ENCODE results near the gene FZD10. TPM values are rescaled to one million over a fixed set of nuclear protein-coding genes. Genes with fewer than 3 reads are reported as not detected.

FZD10 gene
- total RNA-seq, result not detected in 2 replicates

- intact Hi-C loops (cut with micrococcal nuclease), result no loop called here
These were observed at the start of gene FZD10 for GRCh38 chr12:130162267-130162666. FZD10 (plus strand) TSS chr12:130162464; CDS start chr12:130162943, 479 bp downstream.

DNA sequence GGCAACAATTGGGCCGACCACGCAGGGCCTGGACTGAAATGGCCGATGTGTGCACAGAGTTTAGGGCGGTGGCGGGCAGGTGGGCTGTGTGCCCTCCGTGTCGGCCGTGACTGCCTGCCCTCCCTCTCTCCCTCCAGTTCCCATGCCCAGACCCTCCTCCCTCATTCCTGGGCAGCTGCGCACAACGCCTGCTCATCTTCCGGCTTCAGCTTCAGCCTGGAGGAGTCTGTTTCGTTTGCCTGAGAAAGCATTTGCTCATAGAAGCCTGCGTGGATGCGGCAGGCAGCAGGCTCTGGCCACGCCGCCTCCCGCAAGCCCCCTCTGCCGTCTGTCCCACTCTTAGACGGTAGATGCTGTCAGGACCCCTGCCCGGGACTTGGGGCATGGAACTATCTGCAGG is 47.3 kb upstream of the FZD10 start:
- intact Hi-C loops (cut with micrococcal nuclease), result no loop called here

- intact Hi-C loops (cut with micrococcal nuclease), result no loop called here
These were observed 46.6 kb upstream of the FZD10 start for GRCh38 chr12:130115646-130116045.

DNA sequence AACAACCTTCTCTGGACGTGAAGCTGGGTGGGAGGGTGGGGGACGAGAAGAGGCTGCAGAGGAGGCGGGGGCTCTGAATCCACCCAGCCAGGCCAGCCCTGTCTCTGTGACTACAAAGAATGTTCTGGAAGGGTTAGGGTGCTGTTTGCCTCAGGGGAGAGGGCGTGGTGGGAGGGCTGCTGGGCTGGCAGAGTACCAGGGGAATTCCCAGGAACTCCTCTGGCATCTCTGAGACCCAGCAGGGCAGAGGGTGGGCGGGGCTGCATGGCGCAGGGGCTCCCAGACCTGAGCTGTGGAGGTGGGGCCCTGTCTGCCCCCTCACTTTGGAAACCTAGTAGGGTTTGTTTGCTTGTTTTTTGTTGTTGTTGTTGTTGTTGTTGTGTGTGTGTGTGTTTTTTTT is 45.5 kb upstream of the FZD10 start:
- intact Hi-C loops (cut with micrococcal nuclease), result no loop called here

DNA sequence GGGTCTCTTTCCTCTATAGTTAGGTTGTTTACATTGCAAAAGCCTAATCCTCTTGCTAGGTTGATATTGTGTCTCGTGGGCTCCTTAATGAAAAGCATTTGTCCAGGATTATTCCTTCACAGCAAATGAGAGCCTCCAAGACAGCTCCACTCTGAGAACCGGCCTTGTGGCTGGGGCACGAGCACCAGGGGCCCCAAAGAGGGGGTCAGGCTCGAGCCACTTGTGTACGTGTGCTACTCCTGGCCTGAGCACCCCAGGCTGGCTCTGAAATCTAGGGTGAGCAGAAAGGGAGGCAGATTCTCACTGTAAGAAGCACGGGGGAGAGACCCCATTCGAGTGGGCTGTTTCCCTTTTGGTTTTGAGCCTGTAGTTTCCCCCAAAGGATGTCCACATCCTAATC is 45.0 kb upstream of the FZD10 start:
- intact Hi-C loops (cut with micrococcal nuclease), result no loop called here

DNA sequence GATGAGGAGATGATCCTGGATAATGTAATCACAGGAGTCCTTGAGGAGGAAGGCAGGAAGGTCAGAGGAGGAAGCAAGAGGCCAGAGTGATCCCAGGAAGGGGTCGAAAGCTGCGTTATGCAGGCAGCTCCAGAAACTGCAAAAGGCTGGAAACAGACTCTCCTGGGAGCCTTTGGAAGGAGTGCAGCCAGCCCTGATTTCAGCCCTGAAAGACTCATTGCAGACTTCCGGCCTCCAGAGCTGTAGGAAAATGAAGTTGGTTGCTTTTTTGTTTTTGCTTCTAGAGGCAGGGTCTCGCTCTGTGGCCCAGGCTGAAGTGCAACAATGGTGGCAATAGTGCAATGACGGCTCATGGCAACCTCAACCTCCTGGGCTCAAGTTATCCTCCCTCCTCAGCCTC is 44.6 kb upstream of the FZD10 start:
- intact Hi-C loops (cut with micrococcal nuclease), result no loop called here

DNA sequence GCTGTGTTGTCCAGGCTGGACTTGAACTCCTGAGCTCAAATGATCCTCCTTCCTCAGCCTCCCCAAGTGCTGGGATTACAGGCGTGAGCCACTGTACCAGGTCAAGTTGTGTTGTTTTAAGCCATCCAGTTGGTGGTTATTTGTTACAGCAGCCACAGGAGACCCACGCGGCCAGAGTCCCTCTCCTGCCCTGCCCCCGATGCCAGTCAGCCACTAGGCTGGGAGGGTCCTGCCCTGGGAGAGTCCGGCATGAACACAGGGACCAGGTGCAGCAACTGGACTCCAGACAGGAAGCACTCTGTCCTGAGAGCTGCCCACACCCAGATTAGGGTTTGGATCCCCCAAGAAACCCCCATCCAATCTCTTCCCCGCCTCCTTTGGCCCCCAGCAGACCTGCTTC is 44.1 kb upstream of the FZD10 start:
- intact Hi-C loops (cut with micrococcal nuclease), result no loop called here

DNA sequence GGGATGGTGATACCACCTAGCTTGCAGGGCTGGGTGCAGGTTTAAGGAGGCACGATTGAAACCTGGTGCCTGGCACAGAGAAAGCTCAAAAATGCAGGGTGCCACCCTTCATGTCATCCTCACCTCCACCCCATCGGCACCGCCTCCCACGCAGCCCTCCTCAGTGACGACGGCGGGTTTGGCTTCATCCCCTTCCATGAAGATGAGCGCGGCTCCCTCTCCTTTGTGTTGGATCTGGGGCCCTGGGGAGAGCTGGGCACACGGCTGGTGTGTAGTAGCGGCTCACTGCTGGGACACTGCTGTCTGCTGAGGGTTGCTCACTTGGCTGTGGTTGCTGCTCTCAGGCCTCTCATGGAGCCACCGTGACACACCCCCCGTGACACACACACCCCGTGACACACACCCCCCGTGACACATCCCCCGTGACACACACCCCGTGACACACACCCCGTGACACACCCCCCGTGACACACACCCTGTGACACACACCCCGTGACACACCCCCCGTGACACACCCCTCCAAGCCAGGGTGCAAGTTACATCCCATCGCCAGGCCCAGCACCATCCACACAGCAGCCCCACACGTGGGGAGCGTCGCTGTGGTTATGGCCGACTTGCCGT is 42.9 kb upstream of the FZD10 start:
- intact Hi-C loops (cut with micrococcal nuclease), result no loop called here

- intact Hi-C loops (cut with micrococcal nuclease), result no loop called here
These were observed 42.1 kb upstream of the FZD10 start for GRCh38 chr12:130120012-130120805.

- intact Hi-C loops (cut with micrococcal nuclease), result no loop called here
These were observed 40.9 kb upstream of the FZD10 start for GRCh38 chr12:130121226-130122000.

DNA sequence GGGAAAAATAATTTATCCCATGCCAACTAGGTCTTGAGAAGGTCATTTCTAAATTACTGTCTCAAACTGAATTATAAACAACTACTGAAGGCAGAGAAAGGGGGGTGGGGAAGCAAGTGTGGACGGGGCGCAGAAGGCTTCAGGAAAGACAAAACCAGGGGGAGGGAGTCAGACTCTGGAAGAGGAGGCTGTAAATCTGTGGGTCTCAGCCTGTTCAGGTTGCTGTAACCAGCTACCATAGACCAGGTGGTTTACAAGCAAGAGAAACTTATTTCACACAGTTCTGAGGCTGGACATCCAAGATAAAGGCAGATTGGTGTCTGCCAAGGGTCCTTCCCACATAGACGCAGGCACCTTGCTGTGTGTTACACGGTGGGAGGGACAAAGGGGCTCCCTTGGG is 39.9 kb upstream of the FZD10 start:
- intact Hi-C loops (cut with micrococcal nuclease), result no loop called here

- intact Hi-C loops (cut with micrococcal nuclease), result no loop called here
These were observed 38.2 kb upstream of the FZD10 start for GRCh38 chr12:130124106-130124505.

GRCh38 chr12:130124605-130125244 is 37.5 kb upstream of the FZD10 start:
- intact Hi-C loops (cut with micrococcal nuclease), result no loop called here

DNA sequence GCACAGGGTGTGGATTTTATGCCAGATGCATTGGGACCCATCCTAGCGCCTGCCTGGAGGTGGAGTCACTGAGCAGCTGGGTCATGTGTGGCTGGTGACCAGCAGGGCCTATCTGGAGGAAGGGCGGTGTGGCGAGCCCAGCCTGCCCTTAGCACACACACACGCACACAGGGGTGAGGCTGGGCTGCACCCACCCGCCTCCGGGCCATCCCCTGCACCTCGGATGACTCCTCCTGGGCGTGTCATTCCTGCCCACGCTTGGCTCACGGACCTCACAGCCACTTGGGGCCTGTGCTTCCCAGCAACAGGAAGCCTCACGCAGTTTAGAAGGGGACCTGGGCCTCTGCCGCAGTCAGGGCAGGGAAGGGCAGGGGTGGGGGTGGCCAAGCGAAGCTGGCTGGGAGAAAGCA is 36.2 kb upstream of the FZD10 start:
- intact Hi-C loops (cut with micrococcal nuclease), result no loop called here

- intact Hi-C loops (cut with micrococcal nuclease), result no loop called here
These were observed 34.7 kb upstream of the FZD10 start for GRCh38 chr12:130127532-130127911.

DNA sequence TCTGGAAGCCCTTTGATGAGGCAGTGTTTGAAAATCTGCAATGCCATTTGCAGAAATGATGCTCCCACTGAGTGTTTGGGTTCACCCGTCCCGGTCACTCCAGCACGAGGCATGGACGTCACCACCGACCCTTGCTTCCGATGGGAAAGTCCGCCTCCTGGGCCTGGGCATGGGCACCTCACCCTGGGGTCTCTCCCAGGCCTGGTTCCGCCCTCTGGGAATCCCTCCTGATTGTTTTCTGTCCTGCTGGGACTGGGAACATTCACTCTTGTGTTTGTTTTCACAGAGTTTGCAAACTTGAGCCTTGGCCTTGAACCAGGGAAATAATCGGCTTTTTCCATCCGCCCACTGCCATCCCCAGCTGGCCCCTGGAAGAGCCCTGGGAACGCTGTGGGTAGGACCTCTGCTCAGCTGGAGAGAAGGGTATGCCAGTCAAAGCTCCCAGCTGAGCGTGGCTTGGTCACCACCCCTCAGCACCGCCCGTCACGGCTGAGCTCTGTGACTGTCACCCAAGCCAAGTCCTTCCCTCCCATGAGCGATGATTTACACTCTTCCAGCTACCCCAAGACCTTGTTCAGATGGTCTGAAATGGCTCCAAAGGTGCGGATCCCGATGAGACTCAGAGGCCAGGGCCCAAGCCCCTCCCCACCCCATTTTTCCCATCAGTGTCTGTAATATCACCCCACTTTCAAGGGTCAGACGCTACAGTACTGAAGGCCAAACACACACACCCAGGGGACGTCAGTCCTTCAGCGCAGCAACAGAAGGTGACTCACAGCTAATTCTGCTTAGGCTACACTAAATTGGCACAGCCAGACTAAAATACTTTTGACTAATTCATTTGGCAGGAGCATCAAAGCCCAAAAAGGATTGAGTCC is 34.1 kb upstream of the FZD10 start:
- intact Hi-C loops (cut with micrococcal nuclease), result no loop called here

DNA sequence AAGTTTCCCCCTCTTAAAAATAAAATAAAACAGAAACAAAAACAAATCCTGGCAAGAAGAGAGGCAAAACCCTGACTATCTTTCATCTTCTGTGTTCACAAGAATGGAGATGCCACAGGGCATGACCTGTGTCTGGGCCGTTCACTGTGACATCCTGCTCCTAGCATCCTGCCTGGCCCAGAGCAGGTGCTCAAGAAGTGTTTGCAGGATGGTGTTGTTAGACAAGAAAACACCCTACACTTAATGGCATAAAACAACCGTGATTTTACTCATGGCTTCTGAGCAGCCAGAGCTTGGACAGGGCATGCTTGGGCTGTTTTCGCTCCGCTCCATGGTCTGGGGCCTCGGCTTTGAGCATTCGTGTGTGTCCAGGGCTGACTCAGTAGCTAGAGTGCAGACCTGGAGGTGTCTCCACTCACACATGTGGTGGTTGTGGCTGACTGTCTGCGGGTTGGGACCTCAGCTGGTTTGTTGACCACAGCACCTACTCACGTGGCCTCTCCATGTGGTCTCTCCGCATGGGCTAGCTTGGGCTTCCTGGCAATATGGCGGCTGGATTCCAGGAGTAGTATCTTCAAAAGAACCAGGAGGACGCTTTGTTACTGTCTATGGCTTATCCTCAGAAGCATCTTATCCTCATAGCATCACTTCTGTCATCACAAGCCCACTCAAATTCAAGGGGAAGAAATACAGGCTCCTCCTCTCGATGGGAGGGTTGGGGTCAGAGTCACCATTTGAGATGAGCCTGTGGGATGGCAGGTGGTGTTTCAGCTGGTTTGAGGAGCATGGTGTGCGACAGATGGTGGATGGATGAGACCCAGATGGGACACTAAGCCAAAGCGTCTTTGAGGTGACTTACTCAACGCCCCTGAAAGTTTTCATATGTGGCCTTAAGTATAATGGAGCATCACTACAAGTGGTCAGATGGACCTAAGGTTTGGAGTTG is 33.2 kb upstream of the FZD10 start:
- intact Hi-C loops (cut with micrococcal nuclease), result no loop called here

- intact Hi-C loops (cut with micrococcal nuclease), result no loop called here
These were observed 31.9 kb upstream of the FZD10 start for GRCh38 chr12:130130346-130130745.

DNA sequence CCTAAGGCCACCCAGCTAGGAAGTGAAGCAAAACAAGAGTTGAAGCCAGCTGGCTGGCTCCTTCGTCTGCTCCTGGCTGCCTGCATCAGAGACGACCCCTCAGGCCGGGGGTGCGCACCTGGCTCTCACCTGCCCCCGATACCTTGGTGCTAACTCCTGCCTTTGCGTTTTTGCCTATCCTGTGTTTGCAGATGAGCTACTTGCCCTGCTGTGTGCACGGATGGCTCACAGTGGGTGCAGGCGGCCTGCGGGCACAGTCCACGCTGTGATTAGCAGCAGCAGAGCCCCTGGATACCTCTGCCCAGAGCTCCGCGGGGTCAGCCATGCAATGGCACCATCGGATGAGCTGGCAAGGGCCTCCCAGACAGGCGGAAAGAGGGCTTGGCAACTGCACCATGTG is 31.2 kb upstream of the FZD10 start:
- intact Hi-C loops (cut with micrococcal nuclease), result no loop called here

DNA sequence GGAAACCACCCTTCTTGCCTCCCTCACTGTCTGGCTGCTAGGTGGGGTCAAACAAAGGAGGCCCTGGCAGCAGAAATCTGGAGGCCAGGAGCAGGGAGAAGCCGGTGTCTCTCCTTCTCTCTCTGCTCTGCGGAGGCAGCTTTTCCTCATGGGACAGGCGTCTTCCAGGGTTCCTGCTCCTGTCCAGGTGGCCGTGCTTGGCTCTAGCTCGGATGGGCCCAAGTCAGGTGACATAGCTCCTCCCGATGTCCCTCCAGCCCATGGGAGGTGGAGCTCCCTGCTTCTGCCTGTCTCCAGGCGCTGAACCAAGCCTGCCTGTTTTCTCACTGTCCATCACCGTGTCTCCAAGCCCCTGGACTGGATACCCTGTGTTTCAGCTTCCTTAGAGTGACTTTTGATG is 30.5 kb upstream of the FZD10 start:
- intact Hi-C loops (cut with micrococcal nuclease), result no loop called here

Data from T-helper 1 cell treated with Interleukin-12 subunit alpha and Interleukin-12 subunit beta and Interleukin-4 antibody, amounts not matched to agents 30 ng/mL and 1 ng/mL, for 36 hours (primary cell).